WTC11 (cell line): Measurements from ENCODE around the gene SOD1. TPM values are rescaled to one million over a fixed set of nuclear protein-coding genes. Genes with fewer than 3 reads are reported as not detected.

Experiments
- ATAC-seq: fragments of 200-7000 bp; cut with Tn5 transposase; 2 replicates; pipeline ENCODE4 v1.10.0; 2021; ENCODE audit warnings: mild to moderate bottlenecking, moderate library complexity
- CTCF ChIA-PET: fragments of 300-600 bp; sonication (Branson Sonifier 250); formaldehyde crosslinking; loops from one replicate; lab custom pipeline; 2021; ENCODE audit warnings: antibody characterized with exemption; lab: Charles Lee
- POLR2A ChIA-PET: fragments of 350-600 bp; sonication (Branson Sonifier 250); formaldehyde crosslinking; loops from one replicate; lab custom pipeline; 2021; ENCODE audit warnings: antibody characterized with exemption; lab: Charles Lee
- DNase-seq: peaks from one replicate; pipeline ENCODE4 v3.0.0; 2021; ENCODE audit warnings: low spot score
- H3K27ac Mint-ChIP-seq: 2 replicates; pipeline ENCODE4 v1.8.0; 2021; ENCODE audit warnings: mixed read lengths
- H3K27me3 Mint-ChIP-seq: 2 replicates; pipeline ENCODE4 v1.8.0; 2021; ENCODE audit warnings: low read depth, mild to moderate bottlenecking, moderate library complexity, mixed read lengths
- H3K36me3 Mint-ChIP-seq: 2 replicates; pipeline ENCODE4 v1.8.0; 2021; ENCODE audit warnings: mixed read lengths
- H3K4me1 Mint-ChIP-seq: 2 replicates; pipeline ENCODE4 v1.8.0; 2022; ENCODE audit warnings: mixed read lengths
- H3K4me3 Mint-ChIP-seq: 2 replicates; pipeline ENCODE4 v1.8.0; 2021; ENCODE audit warnings: mild to moderate bottlenecking, moderate library complexity, mixed read lengths
- H3K9me3 Mint-ChIP-seq: 2 replicates; pipeline ENCODE4 v1.8.0; 2021; ENCODE audit warnings: mixed read lengths
- ESRRA ChIP-seq: sonication (generic); formaldehyde crosslinking; IDR thresholded peaks from 2 replicates; pipeline ENCODE4 v1.8.1; 2022; ENCODE audit warnings: mild to moderate bottlenecking, missing genetic modification reagents, borderline replicate concordance
- FOXK1 ChIP-seq: sonication (generic); formaldehyde crosslinking; IDR thresholded peaks from 2 replicates; pipeline ENCODE4 v1.8.0; 2022; ENCODE audit warnings: mild to moderate bottlenecking, moderate library complexity, missing genetic modification reagents
- FOXP4 ChIP-seq: sonication (generic); formaldehyde crosslinking; IDR thresholded peaks from 2 replicates; pipeline ENCODE4 v1.8.0; 2022; ENCODE audit warnings: mild to moderate bottlenecking, missing genetic modification reagents
- GABPB1 ChIP-seq: sonication (generic); formaldehyde crosslinking; IDR thresholded peaks from 2 replicates; pipeline ENCODE4 v1.8.1; 2023; ENCODE audit warnings: mild to moderate bottlenecking, missing genetic modification reagents
- GRHL2 ChIP-seq: fragments of 250-450 bp; sonication (Bioruptor Pico); IDR thresholded peaks from 2 replicates; pipeline ENCODE4 v1.8.0; 2022; ENCODE audit warnings: mild to moderate bottlenecking, moderate library complexity; ENCODE audit not compliant: insufficient replicate concordance, severe bottlenecking
- GTF2I ChIP-seq: fragments of 250-450 bp; sonication (Bioruptor Pico); conservative IDR thresholded peaks from 2 replicates; pipeline ENCODE4 v1.4.0; 2021; ENCODE audit warnings: mild to moderate bottlenecking
- HMGXB4 ChIP-seq: sonication (generic); formaldehyde crosslinking; IDR thresholded peaks from 2 replicates; pipeline ENCODE4 v1.8.1; 2023; ENCODE audit warnings: mild to moderate bottlenecking, moderate library complexity, missing genetic modification reagents
- IRF2 ChIP-seq: sonication (generic); formaldehyde crosslinking; IDR thresholded peaks from 2 replicates; pipeline ENCODE4 v1.8.0; 2022; ENCODE audit warnings: low read depth, missing genetic modification reagents, borderline replicate concordance
- JUN ChIP-seq: sonication (generic); formaldehyde crosslinking; IDR thresholded peaks from 2 replicates; pipeline ENCODE4 v1.8.0; 2023; ENCODE audit warnings: mild to moderate bottlenecking, missing genetic modification reagents
- MYBL2 ChIP-seq: sonication (generic); formaldehyde crosslinking; IDR thresholded peaks from 2 replicates; pipeline ENCODE4 v1.8.1; 2023; ENCODE audit warnings: mild to moderate bottlenecking, moderate library complexity, missing genetic modification reagents
- NFE2L1 ChIP-seq: sonication (generic); formaldehyde crosslinking; IDR thresholded peaks from 2 replicates; pipeline ENCODE4 v1.8.1; 2023; ENCODE audit warnings: missing genetic modification reagents
- PREB ChIP-seq: sonication (generic); formaldehyde crosslinking; IDR thresholded peaks from 2 replicates; pipeline ENCODE4 v1.8.1; 2022; ENCODE audit warnings: mild to moderate bottlenecking, missing genetic modification reagents, moderate library complexity, borderline replicate concordance
- PRRX2 ChIP-seq: fragments of 250-450 bp; sonication (Bioruptor Pico); IDR thresholded peaks from 2 replicates; pipeline ENCODE4 v1.8.0; 2021; ENCODE audit warnings: mild to moderate bottlenecking
- TEAD1 ChIP-seq: sonication (generic); formaldehyde crosslinking; IDR thresholded peaks from 2 replicates; pipeline ENCODE4 v1.8.0; 2022; ENCODE audit warnings: mild to moderate bottlenecking, missing genetic modification reagents
- TP53 ChIP-seq: sonication (generic); formaldehyde crosslinking; IDR thresholded peaks from 2 replicates; pipeline ENCODE4 v1.8.1; 2023; ENCODE audit warnings: mild to moderate bottlenecking, missing genetic modification reagents
- ZBTB43 ChIP-seq: sonication (generic); formaldehyde crosslinking; IDR thresholded peaks from 2 replicates; pipeline ENCODE4 v1.8.1; 2023; ENCODE audit warnings: mild to moderate bottlenecking, missing genetic modification reagents
- ZNF263 ChIP-seq: sonication (generic); formaldehyde crosslinking; IDR thresholded peaks from 2 replicates; pipeline ENCODE4 v1.8.1; 2022; ENCODE audit warnings: low read depth, mild to moderate bottlenecking, moderate library complexity, missing genetic modification reagents
- ZNF396 ChIP-seq: fragments of 250-450 bp; sonication (Bioruptor Pico); IDR thresholded peaks from 2 replicates; pipeline ENCODE4 v1.8.0; 2021; ENCODE audit warnings: mild to moderate bottlenecking, moderate library complexity, borderline replicate concordance
- ZNF425 ChIP-seq: fragments of 250-450 bp; sonication (Bioruptor Pico); conservative IDR thresholded peaks from 2 replicates; pipeline ENCODE4 v1.9.0; 2021; ENCODE audit warnings: mild to moderate bottlenecking
- ZNF671 ChIP-seq: fragments of 250-450 bp; sonication (Bioruptor Pico); IDR thresholded peaks from 2 replicates; pipeline ENCODE4 v1.8.0; 2021; ENCODE audit warnings: mild to moderate bottlenecking
- total RNA-seq: library from RNA; stranded (reverse); gene quantifications from 3 replicates; pipeline ENCODE4 v1.2.3, GENCODE V29; 2021
- TF ChIP-seq, protein P1 (sequence below): fragments of 250-450 bp; sonication (Bioruptor Pico); IDR thresholded peaks from 2 replicates; pipeline ENCODE4 v2.1.2; 2022; ENCODE audit warnings: mild to moderate bottlenecking, moderate library complexity
- TF ChIP-seq, protein P2 (sequence below): sonication (generic); formaldehyde crosslinking; IDR thresholded peaks from 2 replicates; pipeline ENCODE4 v1.8.0; 2023; ENCODE audit warnings: mild to moderate bottlenecking, missing genetic modification reagents

Gene SOD1
- total RNA-seq, 1 experiment from 2014 or later: 181 TPM

DNA sequence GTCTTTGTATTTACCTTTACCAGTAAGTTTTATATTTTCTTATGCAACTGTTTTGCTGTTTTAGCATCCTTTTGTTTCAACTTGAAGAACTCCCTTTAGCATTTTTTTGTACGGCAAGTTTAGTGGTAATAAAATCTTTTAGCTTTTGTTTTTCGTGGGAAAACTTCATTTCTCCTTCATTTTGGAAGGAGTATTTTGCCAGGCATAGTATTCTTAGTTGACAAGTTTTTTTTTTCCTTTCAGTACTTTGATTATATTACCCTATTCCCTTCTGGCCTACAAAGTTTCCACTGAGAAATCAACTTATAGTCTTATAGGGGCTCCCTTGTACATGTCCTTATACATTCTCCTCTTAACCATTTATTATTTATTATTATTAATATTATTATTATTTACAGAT, 22.6 kb upstream of the SOD1 start (continued):
- TF ChIP-seq FOXP4 (CRISPR knock-in tag) (no peak), HMGXB4 (CRISPR knock-in tag) (no peak), ESRRA (no peak), JUN (CRISPR knock-in tag) (no peak), GABPB1 (CRISPR knock-in tag) (no peak)

- POLR2A ChIA-PET: no interaction called here
- CTCF ChIA-PET: no interaction called here
- Mint-ChIP-seq H3K36me3 (peaks cover 9% of the 10 kb centered on the region), H3K27me3 (no peaks in the 10 kb centered on the region; the same call in 1 of the 2 replicates), H3K27ac (no peak overlapping the region), H3K4me1 (0 out of 2 replicates have a peak, but pooled peaks cover 2% of the 10 kb centered on the region), H3K4me3 (no peak overlapping the region), H3K9me3 (peaks cover 22% of the 10 kb centered on the region)
- DNase-seq (no peak), ATAC-seq (no peak)
- TF ChIP-seq PREB (CRISPR knock-in tag) (no peak), ZNF671 (no peak), TEAD1 (CRISPR knock-in tag) (no peak), MYBL2 (no peak), GRHL2 (CRISPR knock-in tag) (no peak), NFE2L1 (CRISPR knock-in tag) (no peak), FOXK1 (CRISPR knock-in tag) (no peak), ZNF263 (CRISPR knock-in tag) (no peak), ZBTB43 (CRISPR knock-in tag) (no peak), ZNF396 (CRISPR knock-in tag) (no peak), FOXP4 (CRISPR knock-in tag) (no peak), PRRX2 (CRISPR knock-in tag) (no peak), TP53 (CRISPR knock-in tag) (no peak), GTF2I (no peak), ZNF425 (CRISPR knock-in tag) (no peak), IRF2 (CRISPR knock-in tag) (no peak)
- TF ChIP-seq, protein P1, sequence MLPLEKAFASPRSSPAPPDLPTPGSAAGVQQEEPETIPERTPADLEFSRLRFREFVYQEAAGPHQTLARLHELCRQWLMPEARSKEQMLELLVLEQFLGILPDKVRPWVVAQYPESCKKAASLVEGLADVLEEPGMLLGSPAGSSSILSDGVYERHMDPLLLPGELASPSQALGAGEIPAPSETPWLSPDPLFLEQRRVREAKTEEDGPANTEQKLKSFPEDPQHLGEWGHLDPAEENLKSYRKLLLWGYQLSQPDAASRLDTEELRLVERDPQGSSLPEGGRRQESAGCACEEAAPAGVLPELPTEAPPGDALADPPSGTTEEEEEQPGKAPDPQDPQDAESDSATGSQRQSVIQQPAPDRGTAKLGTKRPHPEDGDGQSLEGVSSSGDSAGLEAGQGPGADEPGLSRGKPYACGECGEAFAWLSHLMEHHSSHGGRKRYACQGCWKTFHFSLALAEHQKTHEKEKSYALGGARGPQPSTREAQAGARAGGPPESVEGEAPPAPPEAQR (CRISPR knock-in tag): no peak
- TF ChIP-seq, protein P2, sequence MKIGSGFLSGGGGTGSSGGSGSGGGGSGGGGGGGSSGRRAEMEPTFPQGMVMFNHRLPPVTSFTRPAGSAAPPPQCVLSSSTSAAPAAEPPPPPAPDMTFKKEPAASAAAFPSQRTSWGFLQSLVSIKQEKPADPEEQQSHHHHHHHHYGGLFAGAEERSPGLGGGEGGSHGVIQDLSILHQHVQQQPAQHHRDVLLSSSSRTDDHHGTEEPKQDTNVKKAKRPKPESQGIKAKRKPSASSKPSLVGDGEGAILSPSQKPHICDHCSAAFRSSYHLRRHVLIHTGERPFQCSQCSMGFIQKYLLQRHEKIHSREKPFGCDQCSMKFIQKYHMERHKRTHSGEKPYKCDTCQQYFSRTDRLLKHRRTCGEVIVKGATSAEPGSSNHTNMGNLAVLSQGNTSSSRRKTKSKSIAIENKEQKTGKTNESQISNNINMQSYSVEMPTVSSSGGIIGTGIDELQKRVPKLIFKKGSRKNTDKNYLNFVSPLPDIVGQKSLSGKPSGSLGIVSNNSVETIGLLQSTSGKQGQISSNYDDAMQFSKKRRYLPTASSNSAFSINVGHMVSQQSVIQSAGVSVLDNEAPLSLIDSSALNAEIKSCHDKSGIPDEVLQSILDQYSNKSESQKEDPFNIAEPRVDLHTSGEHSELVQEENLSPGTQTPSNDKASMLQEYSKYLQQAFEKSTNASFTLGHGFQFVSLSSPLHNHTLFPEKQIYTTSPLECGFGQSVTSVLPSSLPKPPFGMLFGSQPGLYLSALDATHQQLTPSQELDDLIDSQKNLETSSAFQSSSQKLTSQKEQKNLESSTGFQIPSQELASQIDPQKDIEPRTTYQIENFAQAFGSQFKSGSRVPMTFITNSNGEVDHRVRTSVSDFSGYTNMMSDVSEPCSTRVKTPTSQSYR (CRISPR knock-in tag): no peak
Observed at GRCh38 chr21:31641416-31641922, 18.0 kb upstream of the SOD1 start.
